HG03095 (cell line): ENCODE data around the gene SMARCC2.
"Not testable (repeated sequence)": the region's sequence is repeated elsewhere in the genome, so short reads cannot be mapped to it uniquely, and the experiment has no call there.

Experiments
- ATAC-seq: cut with Tn5 transposase; IDR thresholded peaks from one replicate; pipeline ENCODE4 v1.9.1; 2021; ENCODE audit warnings: moderate library complexity; ENCODE audit not compliant: unreplicated experiment

SMARCC2 gene

DNA sequence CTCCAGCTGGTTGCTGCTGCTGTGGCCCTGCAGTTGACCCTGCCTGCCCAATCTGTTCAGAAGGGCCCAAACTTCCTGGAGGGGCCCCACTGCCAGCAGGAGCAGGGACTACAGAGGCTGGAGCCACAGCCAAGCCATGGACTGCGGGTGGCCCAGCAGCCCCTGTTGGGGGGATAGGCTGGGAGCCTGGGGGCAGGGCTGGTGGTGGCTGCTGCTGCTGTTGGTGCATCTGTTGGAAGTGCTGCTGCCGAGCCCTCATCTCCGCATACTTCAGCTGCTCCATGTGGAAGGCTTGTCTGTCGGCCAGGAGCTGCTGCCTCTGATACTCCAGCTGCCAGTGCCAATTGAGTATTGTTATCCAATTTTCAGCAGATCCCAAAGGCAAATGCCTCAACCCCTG lies 23.9 kb downstream of the SMARCC2 start:
- ATAC-seq: no peak

DNA sequence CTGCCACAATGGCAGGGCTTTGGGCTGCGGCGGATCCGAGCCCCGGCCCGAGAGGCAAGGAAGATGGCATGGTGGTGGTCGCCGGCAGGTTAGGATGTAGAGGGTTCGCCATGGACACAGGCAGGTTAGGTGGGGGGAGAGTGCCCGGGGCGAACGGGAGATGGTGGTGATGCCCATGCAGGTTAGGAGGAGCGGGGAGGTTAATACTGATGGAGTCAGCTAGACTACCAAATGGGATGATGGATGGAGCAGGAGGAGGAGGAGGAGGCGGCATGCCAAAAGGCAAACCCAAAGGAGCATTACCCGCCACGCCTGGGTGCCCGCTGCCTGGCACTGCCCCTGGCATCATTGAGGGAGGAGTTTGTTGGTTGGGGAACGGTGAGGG lies 24.9 kb downstream of the SMARCC2 start:
- ATAC-seq: no peak

DNA sequence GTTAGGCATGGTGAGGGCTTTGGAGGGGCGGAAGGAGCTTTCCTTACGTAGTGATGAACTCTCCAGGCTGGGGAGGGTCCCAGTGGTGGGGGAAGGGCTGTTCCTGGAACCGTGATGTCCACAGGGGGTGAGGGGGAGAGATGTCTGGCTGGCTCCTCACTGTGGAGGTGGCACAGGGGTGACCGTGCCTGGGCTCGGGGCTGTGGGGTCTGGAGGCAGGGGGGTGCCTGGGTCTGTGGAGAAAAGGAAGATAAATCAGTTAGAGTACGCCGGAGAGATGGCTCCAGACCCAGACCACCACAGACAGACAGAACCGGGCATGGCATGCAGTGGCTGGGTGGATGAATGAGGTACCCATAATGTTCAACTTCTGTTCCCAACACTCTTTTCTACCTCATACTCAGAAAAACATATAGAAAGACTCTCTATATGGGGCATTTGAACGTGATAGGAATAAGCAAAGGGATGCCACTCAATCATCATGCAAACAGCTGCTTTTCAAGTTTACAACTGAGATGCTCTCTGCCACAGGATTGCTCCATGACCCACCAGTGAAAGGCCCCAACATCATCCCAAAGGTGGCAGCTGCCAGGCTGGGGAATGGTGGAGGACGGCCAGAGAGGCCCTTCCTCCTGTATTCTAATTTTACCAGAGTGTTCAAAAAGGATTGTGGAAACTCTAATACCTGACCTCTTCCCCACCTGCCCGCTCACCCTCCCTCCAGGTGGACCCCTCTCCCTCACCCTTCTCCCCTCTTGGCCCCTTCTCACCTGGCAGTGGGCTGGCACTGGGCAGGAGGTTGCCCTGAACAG lies 25.5 kb downstream of the SMARCC2 start:
- no peak for ATAC-seq

DNA sequence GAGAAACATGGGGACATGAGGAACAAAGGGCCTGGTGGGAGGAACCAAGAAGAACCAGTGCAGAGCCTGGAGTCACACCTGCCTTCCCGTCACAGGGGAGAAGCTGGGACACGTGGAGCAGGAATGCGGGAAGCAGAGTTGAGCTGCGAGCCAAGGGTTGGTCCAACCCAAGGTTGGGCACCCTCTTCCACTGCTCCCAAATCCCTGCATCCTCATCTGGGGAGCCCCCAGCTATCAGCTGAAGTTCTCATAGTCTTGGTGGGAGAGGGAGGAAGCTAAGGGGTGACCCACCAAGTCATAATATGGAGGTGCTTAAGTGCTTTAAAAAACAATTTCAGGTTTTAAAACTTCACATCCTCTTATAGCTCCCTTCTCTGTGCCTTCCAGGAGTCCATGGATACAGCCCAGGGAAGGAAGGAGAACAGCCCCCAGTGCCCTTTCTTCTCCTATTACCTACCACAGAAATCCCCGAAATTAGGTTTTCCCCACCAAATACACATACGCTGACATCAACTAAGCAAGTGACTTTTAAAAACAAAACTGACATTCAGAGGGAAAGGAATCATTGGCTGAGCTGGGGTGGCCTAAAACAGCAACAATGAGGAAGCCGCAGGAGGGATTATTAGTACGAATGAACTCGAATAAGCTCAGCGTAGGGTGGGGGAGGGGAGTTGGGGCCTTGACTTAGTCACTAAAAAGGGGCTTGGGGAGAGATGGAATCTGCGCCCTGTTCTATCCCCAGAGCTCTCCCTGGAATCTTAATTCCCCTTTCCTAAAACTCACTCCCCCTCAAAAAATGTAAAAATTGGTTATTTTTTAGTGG lies 26.6 kb downstream of the SMARCC2 start:
- ATAC-seq: no peak

DNA sequence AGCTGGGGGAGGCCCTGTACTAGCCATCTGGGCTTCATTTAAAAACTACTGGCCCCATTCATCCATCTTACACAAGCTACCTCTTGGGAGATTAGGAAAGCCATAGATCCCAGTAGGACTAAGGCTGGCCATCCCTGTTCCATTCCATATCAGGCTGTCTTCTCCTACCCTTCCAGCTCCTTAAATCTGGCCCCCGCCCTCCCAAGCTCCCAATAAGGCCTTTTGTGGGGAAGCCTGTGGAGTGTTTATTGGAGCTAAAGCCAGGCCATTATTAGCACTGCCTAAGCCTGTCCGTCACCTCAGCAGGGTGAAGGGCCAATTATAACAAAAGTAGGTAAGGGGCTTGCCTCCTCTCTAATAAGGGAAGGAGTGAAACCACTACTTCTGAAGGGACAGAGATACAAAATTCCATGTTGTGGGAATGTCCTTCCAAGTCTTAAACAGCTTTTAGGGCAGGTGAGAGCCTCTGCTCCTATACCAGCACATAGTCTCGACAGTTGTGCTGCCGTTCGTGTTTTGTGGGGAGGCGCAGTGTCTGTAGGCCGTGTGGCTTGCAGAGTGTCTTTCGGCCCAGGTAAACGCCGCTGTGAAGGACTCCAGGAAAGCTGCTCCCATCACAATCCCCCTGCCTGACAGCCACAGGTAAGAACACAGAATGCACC lies 27.5 kb downstream of the SMARCC2 start:
- no peak for ATAC-seq

DNA sequence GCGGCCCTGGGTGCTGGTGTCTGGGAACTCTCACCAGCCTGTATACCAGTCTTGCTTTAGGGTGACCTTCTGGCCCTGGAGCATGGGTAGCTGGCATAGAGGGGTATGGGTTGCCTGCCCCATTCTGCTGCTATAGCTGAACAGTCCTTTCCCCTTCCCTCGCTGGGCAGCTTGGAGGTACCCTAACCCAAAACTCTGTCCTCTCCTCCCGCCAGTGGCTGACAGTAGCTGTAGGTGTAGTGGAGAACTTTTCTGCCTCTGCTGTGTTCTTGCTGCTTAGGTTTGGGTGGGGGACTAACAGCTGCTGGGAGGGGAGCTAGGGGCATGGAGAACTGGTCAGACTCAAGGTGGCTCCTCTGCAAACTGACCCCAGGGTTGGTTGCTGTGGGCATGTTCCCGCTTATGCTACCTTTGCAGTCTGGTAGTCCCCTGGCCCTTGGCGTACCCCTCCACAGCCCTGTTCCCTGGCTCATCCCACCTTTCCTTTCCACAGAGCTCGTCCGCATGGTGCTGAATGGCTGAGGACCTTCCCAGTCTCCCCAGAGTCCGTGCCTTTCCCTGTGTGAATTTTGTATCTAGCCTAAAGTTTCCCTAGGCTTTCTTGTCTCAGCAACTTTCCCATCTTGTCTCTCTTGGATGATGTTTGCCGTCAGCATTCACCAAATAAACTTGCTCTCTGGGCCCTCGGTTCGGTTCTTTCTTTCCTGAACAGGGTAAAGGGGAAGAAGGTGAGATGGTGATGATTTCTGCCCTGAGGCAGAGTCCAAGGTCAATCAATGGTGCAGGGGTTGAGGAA lies 28.2 kb downstream of the SMARCC2 start:
- ATAC-seq: no peak

DNA sequence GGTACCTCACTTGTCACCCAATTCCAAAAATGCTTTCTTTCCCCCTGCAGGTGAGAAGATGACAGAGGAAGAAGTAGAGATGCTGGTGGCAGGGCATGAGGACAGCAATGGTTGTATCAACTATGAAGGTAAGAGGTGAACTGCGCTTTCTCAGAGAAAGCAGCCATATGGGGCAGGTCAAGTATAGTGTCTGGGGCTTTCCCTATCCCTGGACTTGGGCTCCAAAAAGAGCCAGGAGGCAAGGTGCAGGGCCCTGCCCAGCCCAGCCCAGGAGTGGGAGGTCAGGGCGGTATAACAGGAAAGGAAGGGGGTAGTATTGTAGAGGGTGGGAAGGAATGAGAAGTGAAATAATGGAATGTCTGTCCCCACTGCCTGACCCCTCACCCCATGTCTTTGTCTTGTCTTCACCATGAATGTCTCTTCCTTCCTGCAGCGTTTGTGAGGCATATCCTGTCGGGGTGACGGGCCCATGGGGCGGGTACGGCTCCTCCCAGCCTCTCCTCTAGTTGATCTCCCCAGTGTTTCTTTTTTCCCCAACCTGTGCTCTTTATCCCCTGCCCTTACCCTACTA lies 29.0 kb downstream of the SMARCC2 start:
- ATAC-seq: no peak

DNA sequence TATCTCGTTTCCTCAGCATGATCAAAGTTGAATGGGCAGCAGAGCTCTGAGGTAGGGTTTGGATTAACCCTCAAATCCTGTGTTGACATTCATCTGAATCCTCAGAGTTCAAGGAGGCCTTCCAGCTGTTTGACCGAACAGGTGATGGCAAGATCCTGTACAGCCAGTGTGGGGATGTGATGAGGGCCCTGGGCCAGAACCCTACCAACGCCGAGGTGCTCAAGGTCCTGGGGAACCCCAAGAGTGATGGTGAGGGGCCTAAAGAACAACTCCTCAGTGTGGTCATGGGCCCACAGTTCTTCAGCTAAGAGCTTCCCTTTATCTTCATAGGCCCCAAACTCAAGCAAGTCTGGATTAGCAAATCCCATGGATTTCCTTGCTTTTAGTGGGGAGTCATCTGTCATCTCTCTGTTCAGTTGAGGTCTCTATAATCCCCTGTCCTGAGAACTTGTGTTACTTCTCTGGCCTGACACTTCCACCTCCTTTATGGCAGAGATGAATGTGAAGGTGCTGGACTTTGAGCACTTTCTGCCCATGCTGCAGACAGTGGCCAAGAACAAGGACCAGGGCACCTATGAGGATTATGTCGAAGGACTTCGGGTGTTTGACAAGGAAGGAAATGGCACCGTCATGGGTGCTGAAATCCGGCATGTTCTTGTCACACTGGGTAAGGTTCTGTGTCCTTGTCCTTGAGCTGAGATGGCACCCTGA lies 29.6 kb downstream of the SMARCC2 start:
- no peak for ATAC-seq

DNA sequence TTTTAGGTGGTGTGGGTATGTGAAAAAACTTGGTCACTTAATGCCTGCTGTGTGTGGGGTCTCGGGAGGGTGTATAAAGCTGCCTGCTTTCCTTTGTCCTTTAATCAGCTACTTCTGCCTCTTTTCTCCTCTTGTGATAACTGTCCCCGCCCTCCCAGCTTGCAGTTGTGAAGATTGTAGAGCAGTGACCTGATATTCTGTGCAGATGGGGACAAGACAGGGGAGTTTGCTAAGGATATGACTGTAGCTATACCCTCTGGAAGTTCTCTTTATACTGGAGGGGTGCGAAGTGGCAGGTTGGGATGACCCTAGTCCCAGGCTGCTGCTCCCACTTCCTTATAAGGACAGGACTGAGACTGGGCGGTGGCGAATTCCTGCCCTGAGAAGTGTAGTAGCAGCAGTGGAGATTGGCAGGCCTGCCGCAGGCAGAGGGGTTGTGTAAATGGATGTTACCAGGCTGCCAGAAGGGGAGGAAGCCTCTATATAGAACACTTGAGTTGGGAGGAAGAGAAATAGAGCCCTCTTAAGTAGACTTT lies 30.3 kb downstream of the SMARCC2 start:
- ATAC-seq: no peak

DNA sequence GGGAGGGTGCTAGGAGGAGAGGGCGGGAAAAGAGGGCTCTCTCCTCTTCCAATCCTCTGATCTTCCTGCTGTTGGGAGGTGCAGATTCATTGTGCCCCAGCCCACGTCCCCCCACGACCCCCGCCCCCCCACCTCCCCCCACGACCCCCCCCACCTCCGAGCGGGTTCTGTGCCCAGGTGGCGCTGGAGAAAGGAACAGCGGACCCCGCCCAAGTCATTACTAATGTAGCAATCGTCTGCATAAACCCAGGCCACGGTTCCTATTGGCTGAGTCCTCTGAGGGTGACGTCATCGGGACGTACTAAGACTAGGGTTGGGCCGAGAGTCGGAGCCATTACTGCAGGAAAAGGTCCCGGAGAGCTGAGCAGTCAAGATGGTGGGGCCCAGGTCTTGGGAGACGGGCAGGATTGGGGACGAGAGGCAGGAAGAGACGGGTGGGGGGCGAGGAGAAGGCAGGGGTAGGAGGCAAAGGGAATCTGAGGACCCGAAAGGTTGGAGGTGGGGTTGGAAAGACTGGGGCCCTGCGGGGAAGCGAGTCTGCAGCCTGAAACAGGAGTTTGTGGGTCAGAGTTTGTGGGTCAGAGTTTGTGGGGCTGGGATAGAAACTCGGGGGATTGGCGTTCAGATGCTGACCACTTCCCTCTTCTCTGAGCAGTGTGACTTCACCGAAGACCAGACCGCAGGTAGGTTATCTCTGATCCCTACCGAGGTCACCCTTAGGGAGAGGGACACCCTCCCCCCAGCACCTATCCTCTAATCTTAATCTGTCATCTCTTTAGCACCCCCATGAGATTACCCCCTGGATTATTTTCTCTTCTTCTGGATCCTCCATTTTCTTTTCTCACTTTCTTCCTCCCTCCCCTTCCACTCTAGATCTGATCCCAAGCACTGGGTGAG lies 31.0 kb downstream of the SMARCC2 start, which contains the start of gene MYL6:
TSS of gene MYL6 (plus strand) at position 331 of the 897 bp plus-strand sequence. CDS start at position 374, 43 bp downstream.
- ATAC-seq: peak; percentile 80

DNA sequence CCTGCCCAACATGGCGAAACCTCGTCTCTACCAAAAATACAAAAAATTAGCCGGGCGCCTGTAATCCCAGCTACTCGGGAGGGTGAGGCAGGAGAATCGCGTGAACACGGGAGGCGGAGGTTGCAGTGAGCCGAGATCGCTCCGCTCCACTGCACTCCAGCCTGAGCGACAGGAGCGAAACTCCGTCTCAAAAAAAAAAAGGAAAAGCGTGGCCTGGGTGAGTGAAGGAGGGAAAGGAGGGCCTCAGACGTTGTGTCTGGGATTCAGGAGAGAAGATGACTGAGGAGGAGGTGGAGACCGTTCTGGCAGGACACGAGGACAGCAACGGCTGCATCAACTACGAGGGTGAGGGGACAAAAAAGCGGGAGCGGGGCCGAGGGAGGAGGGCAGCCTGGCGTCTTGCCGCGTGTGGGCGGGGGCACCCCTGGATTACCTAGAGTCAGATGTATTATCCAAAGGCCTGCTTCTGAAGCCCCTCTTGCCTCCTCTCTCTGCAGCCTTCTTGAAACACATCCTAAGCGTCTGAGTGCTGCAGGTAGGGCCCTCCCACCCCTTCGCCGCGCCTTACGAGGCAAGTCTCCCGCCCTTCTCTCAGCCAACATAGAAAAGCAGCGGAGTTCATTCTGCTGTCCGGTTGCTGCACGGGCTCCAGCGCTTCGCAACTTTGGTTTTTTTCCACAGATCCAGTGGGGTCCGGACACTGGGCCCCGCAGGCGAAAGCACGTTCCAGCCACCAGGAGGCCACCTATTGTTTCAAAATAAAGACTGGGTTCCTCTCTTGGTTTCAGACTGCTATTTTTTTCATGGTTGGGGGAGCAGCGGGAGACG lies 31.9 kb downstream of the SMARCC2 start:
- ATAC-seq: peak; percentile 25

DNA sequence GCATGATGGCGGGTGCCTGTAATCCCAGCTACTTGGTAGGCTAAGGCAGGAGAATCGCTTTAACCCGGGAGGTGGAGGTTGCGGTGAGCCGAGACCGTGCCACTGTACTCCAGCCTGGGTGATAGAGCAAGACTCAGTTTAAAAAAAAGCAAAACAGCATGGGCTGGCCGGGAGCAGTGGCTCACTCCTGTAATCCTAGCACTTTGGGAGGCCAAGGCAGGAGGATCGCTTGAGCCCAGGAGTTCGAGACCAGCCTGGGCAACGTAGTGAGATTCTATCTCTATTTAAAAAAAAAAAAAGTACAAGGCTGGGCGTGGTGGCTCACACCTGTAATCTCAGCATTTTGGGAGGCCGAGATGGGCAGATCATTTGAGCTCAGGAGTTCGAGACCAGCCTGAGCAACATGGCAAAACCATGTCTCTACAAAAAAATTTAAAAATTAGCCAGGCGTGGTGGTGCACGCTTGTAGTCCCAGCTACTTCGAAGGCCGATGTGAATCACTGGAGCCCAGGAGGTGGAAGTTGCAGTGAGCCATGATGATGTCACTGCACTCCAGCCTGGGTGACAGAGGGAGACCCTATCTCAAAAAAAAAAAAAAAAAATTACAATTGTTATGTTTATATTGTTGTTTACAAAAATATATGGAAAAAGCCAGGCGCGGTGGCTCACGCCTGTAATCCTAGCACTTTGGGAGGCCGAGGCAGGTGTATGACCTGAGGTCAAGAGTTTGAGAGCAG lies 32.7 kb downstream of the SMARCC2 start:
- not testable (repeated sequence) for ATAC-seq

DNA sequence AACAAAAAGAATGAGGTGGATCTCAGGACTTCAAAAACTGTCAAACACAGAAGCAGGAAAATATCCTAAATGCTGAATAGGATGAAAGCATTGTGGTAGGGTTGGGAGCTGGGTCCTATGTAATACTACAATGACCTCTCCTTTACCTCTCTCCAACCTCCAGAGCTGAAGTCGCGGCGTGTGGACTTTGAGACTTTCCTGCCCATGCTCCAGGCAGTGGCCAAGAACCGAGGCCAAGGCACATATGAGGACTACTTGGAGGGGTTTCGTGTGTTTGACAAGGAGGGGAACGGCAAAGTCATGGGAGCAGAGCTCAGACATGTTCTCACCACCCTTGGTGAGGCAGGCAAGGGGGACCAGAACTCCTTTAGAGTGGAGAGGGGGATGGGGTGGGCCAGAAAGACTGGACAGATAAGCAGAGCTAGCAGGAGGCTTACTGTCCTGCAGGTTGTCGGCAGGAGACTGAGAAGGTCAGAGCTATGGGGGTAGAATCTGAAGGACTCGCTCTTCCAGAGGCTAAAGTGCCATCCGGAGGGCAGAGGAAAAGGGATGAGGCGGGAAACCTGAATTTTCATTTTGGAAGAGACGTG lies 33.9 kb downstream of the SMARCC2 start:
- ATAC-seq: no peak

DNA sequence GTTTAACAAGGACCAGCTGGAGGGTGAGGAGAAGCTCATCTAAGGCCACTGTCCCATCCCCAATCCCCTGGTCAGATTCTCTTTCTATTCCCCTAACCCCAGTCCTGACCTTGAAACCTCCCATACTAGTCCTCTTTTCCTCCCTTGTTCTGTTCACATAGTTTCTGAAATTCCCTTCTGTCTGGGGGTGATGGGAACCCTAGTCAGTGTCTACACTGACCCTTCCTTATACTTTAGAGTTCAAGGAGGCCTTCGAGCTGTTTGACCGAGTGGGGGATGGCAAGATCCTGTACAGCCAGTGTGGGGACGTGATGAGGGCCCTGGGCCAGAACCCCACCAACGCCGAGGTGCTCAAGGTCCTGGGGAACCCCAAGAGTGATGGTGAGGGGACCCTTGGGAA lies 34.5 kb downstream of the SMARCC2 start:
- no peak for ATAC-seq

DNA sequence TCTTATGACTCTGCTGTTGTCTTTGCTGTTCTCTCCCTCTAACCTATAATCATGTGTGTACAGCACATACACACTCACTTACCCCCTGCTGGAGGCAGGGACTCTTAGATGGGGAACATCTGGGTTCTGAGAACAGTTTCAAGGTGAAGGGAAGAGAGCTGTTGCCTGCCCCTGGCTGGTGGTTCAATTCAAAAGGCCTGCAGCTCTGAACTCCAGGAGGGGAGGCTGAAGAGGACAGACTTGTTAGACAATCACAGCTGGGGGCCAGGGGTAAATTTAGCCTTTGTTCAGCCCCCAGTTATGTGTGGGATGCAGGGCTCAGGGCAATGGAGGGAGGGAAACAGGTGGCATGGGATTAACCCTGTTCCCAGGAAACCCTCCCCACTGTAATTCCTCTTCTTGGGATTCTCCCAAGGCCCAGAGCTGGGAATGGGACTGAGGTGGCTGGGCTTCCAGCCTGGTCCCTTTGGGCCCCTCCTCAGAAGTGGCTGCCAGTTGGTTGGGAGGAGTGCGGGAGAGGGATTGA lies 35.0 kb downstream of the SMARCC2 start:
- ATAC-seq: no peak

DNA sequence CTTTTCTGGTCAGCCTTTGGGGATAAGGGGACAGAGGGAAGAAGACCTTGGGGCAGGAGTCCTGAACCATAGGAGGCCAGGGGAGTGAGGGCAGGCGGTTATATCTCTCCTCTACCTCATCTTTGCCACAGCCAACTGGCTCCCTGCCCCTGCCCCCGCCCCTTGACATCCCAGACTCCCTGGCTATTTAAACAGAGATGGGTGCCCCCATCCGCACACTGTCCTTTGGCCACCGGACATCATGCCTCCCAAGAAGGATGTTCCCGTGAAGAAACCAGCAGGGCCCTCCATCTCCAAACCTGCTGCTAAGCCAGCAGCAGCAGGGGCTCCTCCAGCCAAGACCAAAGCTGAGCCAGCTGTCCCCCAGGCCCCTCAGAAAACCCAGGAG lies 35.6 kb downstream of the SMARCC2 start:
- no peak for ATAC-seq
